Common myeloid progenitor, CD34-positive (primary cell): ENCODE data around the gene TMSB4X.
"Not testable (repeated sequence)": the region's sequence is repeated elsewhere in the genome, so short reads cannot be mapped to it uniquely, and the experiment has no call there.

Experiments used
- CTCF ChIA-PET: fragments of 350-600 bp; sonication (Branson Sonifier 250); formaldehyde crosslinking; loops from one replicate; lab custom pipeline; 2021; ENCODE audit warnings: antibody characterized with exemption; lab: Charles Lee
- POLR2A ChIA-PET: fragments of 350-600 bp; sonication (Branson Sonifier 250); formaldehyde crosslinking; loops from one replicate; lab custom pipeline; 2021; ENCODE audit warnings: antibody characterized with exemption; lab: Charles Lee
- DNase-seq, 3 donors: peaks; one replicate each; pipeline versions ENCODE4 v3.0.0 to v3.0.0-alpha.2; 2013
- H3K27ac ChIP-seq, 2 experiments: 1 replicate in 1 of 2; 2 replicates in 1 of 2; pipeline ENCODE4 v1.7.0; 2013; ENCODE audit warnings: inconsistent platforms in 2 of 2, low read length in 2 of 2, mild to moderate bottlenecking in 2 of 2, low read depth in 1 of 2, moderate library complexity in 1 of 2; ENCODE audit not compliant: severe bottlenecking in 2 of 2, insufficient read depth in 1 of 2, poor library complexity in 1 of 2
- H3K27me3 ChIP-seq, 5 experiments: replicated peaks in 2 of 5; 1 replicate in 3 of 5; 2 replicates in 2 of 5; pipeline versions ENCODE4 v1.6.1 to v1.7.0; 2013; ENCODE audit warnings: low read length in 4 of 5, mild to moderate bottlenecking in 2 of 5, moderate library complexity in 2 of 5, inconsistent platforms in 1 of 5; ENCODE audit not compliant: insufficient read depth in 5 of 5, control insufficient read depth in 4 of 5
- H3K36me3 ChIP-seq, 4 experiments: 1 replicate in 2 of 4; 2 replicates in 2 of 4; pipeline versions ENCODE4 v1.6.1 to v1.7.0; 2013; ENCODE audit warnings: low read length in 3 of 4, control low read depth in 1 of 4, mild to moderate bottlenecking in 1 of 4; ENCODE audit not compliant: control insufficient read depth in 4 of 4, insufficient read depth in 4 of 4
- H3K4me1 ChIP-seq, 4 experiments: 1 replicate in 3 of 4; 2 replicates in 1 of 4; pipeline versions ENCODE4 v1.6.1 to v1.7.1; 2013; ENCODE audit warnings: low read length in 3 of 4, mild to moderate bottlenecking in 3 of 4, control low read depth in 1 of 4, inconsistent platforms in 1 of 4, moderate library complexity in 1 of 4; ENCODE audit not compliant: control insufficient read depth in 4 of 4, insufficient read depth in 4 of 4; ENCODE audit errors: control extremely low read depth in 1 of 4
- H3K4me3 ChIP-seq, 7 experiments: 1 replicate in 4 of 7; 2 replicates in 3 of 7; pipeline versions ENCODE4 v1.5.1 to v1.7.0; 2013; ENCODE audit warnings: mild to moderate bottlenecking in 7 of 7, low read length in 6 of 7, moderate library complexity in 6 of 7, inconsistent platforms in 2 of 7, low read depth in 2 of 7, control low read depth in 1 of 7; ENCODE audit not compliant: insufficient read depth in 4 of 7, control insufficient read depth in 1 of 7; ENCODE audit errors: extremely low read depth in 1 of 7
- H3K9me3 ChIP-seq, 5 experiments: 1 replicate in 4 of 5; 2 replicates in 1 of 5; pipeline versions ENCODE4 v1.6.1 to v1.7.1; 2013; ENCODE audit warnings: low read length in 4 of 5, mild to moderate bottlenecking in 2 of 5, inconsistent platforms in 1 of 5, low read depth in 1 of 5, moderate library complexity in 1 of 5; ENCODE audit not compliant: control insufficient read depth in 4 of 5, insufficient read depth in 2 of 5; ENCODE audit errors: control extremely low read depth in 1 of 5
- WGBS: methylation state at CpG from one replicate; pipeline ENCODE4 v1.1.5; 2013; ENCODE audit not compliant: insufficient coverage; 5-methylcytosine and 5-hydroxymethylcytosine counted together

The TMSB4X gene

GRCh38 chrX:12943592-12943991 is 31.3 kb upstream of the TMSB4X start:
- POLR2A ChIA-PET, H3K4me3 ChIP-seq, H3K27me3 ChIP-seq, H3K9me3 ChIP-seq, H3K36me3 ChIP-seq, DNase-seq, H3K27ac ChIP-seq, CTCF ChIA-PET: not testable (repeated sequence)
- WGBS = 34% methylated on average over 3 of the region's 6 CpGs
- H3K4me1 ChIP-seq = peaks cover 4 to 17% (median 12%) of the 10 kb centered on the region in 4 experiments

GRCh38 chrX:12944452-12944851 is 30.5 kb upstream of the TMSB4X start:
- CTCF ChIA-PET, H3K36me3 ChIP-seq, POLR2A ChIA-PET, DNase-seq, H3K4me3 ChIP-seq, H3K27ac ChIP-seq, H3K9me3 ChIP-seq, H3K27me3 ChIP-seq: not testable (repeated sequence)
- WGBS = 80% methylated on average over 1 of the region's 4 CpGs
- peaks cover 4 to 17% (median 13%) of the 10 kb centered on the region in 4 experiments for H3K4me1 ChIP-seq

- Histone ChIP-seq H3K4me3 (no peak overlapping the region), H3K9me3 (peaks cover 0 to 3% (median 0%) of the 10 kb centered on the region in 5 experiments), H3K4me1 (peaks cover 13 to 28% (median 18%) of the 10 kb centered on the region in 4 experiments), H3K27ac (no peak overlapping the region), H3K36me3 (no peaks in the 10 kb centered on the region), H3K27me3 (peaks cover 0 to 6% (median 0%) of the 10 kb centered on the region in 5 experiments)
- WGBS = 100% methylated on average over 2 of the region's 4 CpGs
- DNase-seq = no peak
- POLR2A ChIA-PET = interaction anchor here (0.8 kb wide), 1 partner anchor 30 kb away, joined by 3 read pairs; no protein-coding TSS in a partner anchor
- CTCF ChIA-PET = interaction anchor here (1.0 to 2.4 kb wide), 9 partner anchors 20 to 547 kb away, joined by 3 to 18 read pairs (median 4); no protein-coding TSS in a partner anchor
These were observed 29.4 kb upstream of the TMSB4X start for GRCh38 chrX:12945494-12945893.

- Histone ChIP-seq H3K9me3 (no peaks in the 10 kb centered on the region), H3K4me1 (peaks cover 13 to 37% (median 26%) of the 10 kb centered on the region in 4 experiments), H3K27me3 (peaks cover 0 to 6% (median 0%) of the 10 kb centered on the region in 5 experiments), H3K27ac (no peak overlapping the region), H3K36me3 (no peaks in the 10 kb centered on the region), H3K4me3 (no peak overlapping the region)
- CTCF ChIA-PET = interaction anchor here (0.9 to 2.4 kb wide), 19 partner anchors 9 to 546 kb away, joined by 3 to 29 read pairs (median 5); partner anchors contain the start of gene TMSB4X
- DNase-seq = no peak
- POLR2A ChIA-PET = interaction anchor here (0.6 to 1.1 kb wide), 3 partner anchors 10 to 211 kb away, joined by 3 read pairs; no protein-coding TSS in a partner anchor
- 53% methylated on average over 2 of the region's 4 CpGs for WGBS
These were observed 28.5 kb upstream of the TMSB4X start for GRCh38 chrX:12946406-12946805.

- no CpG with 5 or more reads among the region's 5 CpGs for WGBS
- ChIA-PET POLR2A (interaction anchor here (0.6 to 1.1 kb wide), 3 partner anchors 9 to 210 kb away, joined by 3 read pairs; no protein-coding TSS in a partner anchor), CTCF (interaction anchor here (0.9 to 2.4 kb wide), 18 partner anchors 10 to 545 kb away, joined by 3 to 29 read pairs (median 6); partner anchors contain the start of gene TMSB4X)
These were observed 27.9 kb upstream of the TMSB4X start for GRCh38 chrX:12946838-12947544.

GRCh38 chrX:12947545-12948235 is 27.2 kb upstream of the TMSB4X start:
- Histone ChIP-seq H3K27ac (no peak overlapping the region), H3K27me3 (peaks cover 0 to 6% (median 0%) of the 10 kb centered on the region in 5 experiments), H3K9me3 (no peaks in the 10 kb centered on the region), H3K4me3 (no peak overlapping the region), H3K36me3 (no peaks in the 10 kb centered on the region), H3K4me1 (peaks cover 17 to 44% (median 28%) of the 10 kb centered on the region in 4 experiments)
- no peak for DNase-seq
- WGBS = 100% methylated on average over 3 of the region's 5 CpGs
- CTCF ChIA-PET = interaction anchor here (0.8 to 2.4 kb wide), 9 partner anchors 10 to 540 kb away, joined by 3 to 29 read pairs (median 11); no protein-coding TSS in a partner anchor
- POLR2A ChIA-PET = no interaction called here

More at GRCh38 chrX:12946838-12947544, 27.9 kb upstream of the TMSB4X start:
- no peak overlapping the region for H3K27ac ChIP-seq
- H3K9me3 ChIP-seq = no peaks in the 10 kb centered on the region
- no peaks in the 10 kb centered on the region for H3K36me3 ChIP-seq
- peaks cover 0 to 6% (median 0%) of the 10 kb centered on the region in 5 experiments for H3K27me3 ChIP-seq
- peak; percentile 66 to 86 (median 78) for DNase-seq
- no peak overlapping the region for H3K4me3 ChIP-seq
- peaks cover 17 to 41% (median 28%) of the 10 kb centered on the region in 4 experiments for H3K4me1 ChIP-seq
